ENCODE data around the gene RDH12.

The RDH12 gene

DNA sequence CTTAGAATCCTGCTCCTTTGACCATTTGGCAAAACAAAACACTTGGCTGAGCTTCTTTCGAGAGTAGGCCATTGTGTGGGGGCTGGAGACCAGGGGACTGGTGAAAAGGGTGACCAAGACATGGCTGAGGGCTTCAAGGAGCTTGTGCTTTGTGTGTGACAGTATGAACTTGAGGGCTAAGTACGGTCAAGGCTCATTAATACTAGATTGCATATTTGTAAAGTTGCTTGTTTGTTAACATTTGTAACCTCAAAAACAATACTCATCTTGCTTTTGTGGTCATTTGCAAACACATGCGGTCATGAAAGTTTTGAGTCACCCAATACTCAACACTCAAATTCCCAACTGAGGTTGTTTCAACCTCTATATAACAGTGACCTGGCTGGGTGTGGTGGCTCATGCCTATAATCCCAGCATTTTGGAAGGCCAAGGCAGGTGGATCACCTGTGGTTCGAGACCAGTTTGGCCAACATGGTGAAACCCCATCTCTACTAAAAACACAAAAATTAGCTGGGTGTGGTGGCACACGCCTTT, 72.2 kb downstream of the RDH12 start:
- TF ChIP-seq SPI1 (IDR thresholded peaks at IDR 0.05; ENCODE audit: borderline replicate concordance, low read depth) (no peak), POLR2AphosphoS5 (IDR thresholded peaks at IDR 0.05; ENCODE audit: low read depth) (no peak), GABPA (IDR thresholded peaks at IDR 0.05; ENCODE audit: low read depth) (no peak), CTCF (IDR thresholded peaks at IDR 0.05; ENCODE audit: insufficient read depth, low read length) (no peak)
- TF ChIP-seq, protein P1, sequence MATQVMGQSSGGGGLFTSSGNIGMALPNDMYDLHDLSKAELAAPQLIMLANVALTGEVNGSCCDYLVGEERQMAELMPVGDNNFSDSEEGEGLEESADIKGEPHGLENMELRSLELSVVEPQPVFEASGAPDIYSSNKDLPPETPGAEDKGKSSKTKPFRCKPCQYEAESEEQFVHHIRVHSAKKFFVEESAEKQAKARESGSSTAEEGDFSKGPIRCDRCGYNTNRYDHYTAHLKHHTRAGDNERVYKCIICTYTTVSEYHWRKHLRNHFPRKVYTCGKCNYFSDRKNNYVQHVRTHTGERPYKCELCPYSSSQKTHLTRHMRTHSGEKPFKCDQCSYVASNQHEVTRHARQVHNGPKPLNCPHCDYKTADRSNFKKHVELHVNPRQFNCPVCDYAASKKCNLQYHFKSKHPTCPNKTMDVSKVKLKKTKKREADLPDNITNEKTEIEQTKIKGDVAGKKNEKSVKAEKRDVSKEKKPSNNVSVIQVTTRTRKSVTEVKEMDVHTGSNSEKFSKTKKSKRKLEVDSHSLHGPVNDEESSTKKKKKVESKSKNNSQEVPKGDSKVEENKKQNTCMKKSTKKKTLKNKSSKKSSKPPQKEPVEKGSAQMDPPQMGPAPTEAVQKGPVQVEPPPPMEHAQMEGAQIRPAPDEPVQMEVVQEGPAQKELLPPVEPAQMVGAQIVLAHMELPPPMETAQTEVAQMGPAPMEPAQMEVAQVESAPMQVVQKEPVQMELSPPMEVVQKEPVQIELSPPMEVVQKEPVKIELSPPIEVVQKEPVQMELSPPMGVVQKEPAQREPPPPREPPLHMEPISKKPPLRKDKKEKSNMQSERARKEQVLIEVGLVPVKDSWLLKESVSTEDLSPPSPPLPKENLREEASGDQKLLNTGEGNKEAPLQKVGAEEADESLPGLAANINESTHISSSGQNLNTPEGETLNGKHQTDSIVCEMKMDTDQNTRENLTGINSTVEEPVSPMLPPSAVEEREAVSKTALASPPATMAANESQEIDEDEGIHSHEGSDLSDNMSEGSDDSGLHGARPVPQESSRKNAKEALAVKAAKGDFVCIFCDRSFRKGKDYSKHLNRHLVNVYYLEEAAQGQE (IDR thresholded peaks at IDR 0.05; ENCODE audit: insufficient replicate concordance, low read depth), result no peak
- DNase-seq (ENCODE audit: low read depth in 1 of 2, low spot score in 1 of 2), result no peak
- H3K27me3 ChIP-seq (ENCODE audit: insufficient read depth, poor library complexity, severe bottlenecking), result no peaks in the 10 kb centered on the region
- H3K4me3 ChIP-seq (replicated peaks; ENCODE audit: insufficient read depth, low read length), result no peak overlapping the region
- no peak overlapping the region for H3K27ac ChIP-seq (replicated peaks)

DNA sequence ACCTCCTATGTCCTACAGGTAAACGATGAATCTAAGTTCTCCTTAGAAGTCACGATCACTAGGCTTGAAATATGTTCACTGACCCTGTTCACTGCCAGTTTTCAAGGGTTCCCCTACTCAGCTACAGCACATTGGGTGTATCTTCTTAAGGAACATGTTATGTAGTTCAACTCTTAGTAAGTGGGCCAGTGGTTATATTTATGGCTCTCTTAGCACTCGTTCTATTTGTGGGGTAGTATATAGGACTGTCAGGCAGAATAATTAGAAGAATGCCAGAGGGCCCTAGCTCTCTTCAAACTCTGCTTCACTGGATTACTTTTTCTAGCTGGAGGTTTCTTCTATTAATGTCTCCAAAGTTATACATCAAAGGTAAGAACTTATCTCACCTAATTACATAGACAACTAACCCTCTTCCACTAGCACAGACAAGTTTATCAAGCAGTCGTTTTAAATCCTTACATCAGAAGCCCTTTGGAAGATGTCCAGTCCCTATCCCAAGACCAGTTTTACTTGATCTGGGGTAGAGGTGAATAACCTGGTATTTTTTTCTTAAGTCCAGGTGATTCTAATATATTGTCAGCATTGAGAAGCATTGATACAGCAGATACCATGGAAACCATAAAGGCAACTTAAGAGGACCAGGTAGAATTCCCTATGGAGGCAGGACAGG, 75.1 kb downstream of the RDH12 start:
- DNase-seq (ENCODE audit: low read depth in 1 of 2, low spot score in 1 of 2), result no peak
- Histone ChIP-seq H3K27me3 (ENCODE audit: insufficient read depth, poor library complexity, severe bottlenecking) (no peaks in the 10 kb centered on the region), H3K4me3 (replicated peaks; ENCODE audit: insufficient read depth, low read length) (no peak overlapping the region), H3K27ac (replicated peaks) (no peak overlapping the region)
- no peak for TF ChIP-seq POLR2AphosphoS5 (IDR thresholded peaks at IDR 0.05; ENCODE audit: low read depth)
- no peak for TF ChIP-seq GABPA (IDR thresholded peaks at IDR 0.05; ENCODE audit: low read depth)
- no peak for TF ChIP-seq SPI1 (IDR thresholded peaks at IDR 0.05; ENCODE audit: borderline replicate concordance, low read depth)
- TF ChIP-seq, protein P1 (IDR thresholded peaks at IDR 0.05; ENCODE audit: insufficient replicate concordance, low read depth), result no peak
- TF ChIP-seq CTCF (IDR thresholded peaks at IDR 0.05; ENCODE audit: insufficient read depth, low read length), result no peak

- H3K27ac ChIP-seq (replicated peaks), result no peak overlapping the region
- H3K27me3 ChIP-seq (ENCODE audit: insufficient read depth, poor library complexity, severe bottlenecking), result no peaks in the 10 kb centered on the region
- no peak overlapping the region for H3K4me3 ChIP-seq (replicated peaks; ENCODE audit: insufficient read depth, low read length)
- DNase-seq (ENCODE audit: low read depth in 1 of 2, low spot score in 1 of 2), result peak; percentile 17 to 24
- TF ChIP-seq, protein P1 (IDR thresholded peaks at IDR 0.05; ENCODE audit: insufficient replicate concordance, low read depth), result no peak
- no peak for TF ChIP-seq SPI1 (IDR thresholded peaks at IDR 0.05; ENCODE audit: borderline replicate concordance, low read depth)
- TF ChIP-seq POLR2AphosphoS5 (IDR thresholded peaks at IDR 0.05; ENCODE audit: low read depth), result no peak
- no peak for TF ChIP-seq GABPA (IDR thresholded peaks at IDR 0.05; ENCODE audit: low read depth)
- no peak for TF ChIP-seq CTCF (IDR thresholded peaks at IDR 0.05; ENCODE audit: insufficient read depth, low read length)
Measured at GRCh38 chr14:67778792-67779191, 77.1 kb downstream of the RDH12 start.
